Non-pigmented ciliary epithelial cell (primary cell): ENCODE measurements around the gene PLB1.
A peak's percentile ranks its signal among the peaks of the same experiment; 100 is the strongest.

ENCODE experiments used
- DNase-seq: peaks from one replicate; pipeline ENCODE4 v3.0.0-alpha.2; 2010; ENCODE audit warnings: low read depth

PLB1 gene

DNA sequence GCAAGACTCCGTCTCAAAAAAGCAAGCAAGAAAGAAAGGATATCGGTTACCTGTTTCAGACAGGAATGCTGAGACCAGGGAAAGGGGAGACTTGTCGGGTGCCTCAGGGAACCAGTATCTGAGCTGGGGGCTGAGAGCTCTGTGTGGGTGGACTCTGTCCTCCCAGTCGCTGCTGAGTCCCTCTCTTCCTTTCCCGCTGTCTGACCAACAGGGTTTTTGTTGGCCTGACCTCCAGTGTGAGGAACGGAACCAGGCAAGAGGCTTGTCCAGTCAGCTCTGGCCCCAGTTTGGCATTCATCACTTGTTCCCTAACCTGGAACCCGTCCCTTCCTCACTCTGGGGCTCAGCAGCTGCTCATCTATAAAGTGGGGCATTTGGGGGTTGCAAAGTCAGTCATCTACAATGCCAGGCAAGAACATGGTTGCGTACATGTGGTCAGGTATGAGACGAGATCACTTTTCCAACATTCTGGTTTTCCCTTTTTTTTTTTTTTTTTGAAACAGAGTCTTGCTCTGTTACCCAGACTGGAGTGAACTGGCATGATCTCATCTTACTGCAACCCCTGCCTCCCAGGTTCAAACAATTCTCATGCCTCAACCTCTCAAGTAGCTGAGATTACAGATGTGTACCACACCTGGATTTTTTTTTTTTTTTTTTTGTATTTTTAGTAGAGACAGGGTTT lies 116.4 kb downstream of the PLB1 start:
- no peak for DNase-seq

- DNase-seq = no peak
Measured at GRCh38 chr2:28613186-28613585, 117.3 kb downstream of the PLB1 start.

DNA sequence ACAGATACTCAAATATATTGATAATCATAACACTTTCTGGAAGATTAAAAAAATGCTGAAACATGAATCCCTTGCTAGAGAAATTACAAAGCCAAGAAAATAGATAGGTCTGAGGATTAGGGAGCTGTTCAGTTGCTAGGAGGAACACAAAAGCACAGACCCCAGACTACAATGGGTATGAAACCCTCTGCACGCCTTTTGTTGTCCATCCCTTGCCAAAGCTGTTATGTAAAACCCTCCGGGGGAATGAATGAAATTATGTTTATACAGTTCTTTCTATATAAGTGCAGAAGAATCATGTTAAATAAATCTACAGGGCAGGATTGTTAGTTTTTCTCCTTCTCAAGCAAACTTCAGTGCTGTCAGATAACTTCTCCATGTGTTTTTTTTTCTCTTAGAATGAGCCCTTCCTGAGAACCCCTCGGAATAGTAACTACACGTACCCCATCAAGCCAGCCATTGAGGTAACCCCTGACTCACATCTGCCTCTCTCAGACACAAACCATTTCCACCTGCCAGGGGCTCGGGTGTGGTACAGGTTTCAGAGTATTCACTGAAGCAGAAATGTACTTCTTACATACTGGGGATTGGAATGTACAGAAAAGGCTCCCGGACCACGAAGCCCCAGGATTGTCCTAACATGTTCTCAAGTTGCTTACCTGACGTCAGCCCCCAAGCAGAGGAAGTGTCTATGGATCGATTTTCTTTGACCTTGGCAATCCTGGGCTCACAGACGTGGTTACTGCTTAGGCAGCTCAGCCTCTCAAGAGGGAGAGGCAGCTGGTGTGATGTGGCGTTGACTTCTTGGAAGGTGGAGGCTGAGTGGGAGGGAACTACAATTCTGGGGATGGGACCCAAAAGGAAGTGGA lies 118.0 kb downstream of the PLB1 start:
- peak; percentile 97 for DNase-seq

- no peak for DNase-seq
Measured at GRCh38 chr2:28615706-28616105, 119.8 kb downstream of the PLB1 start.

DNA sequence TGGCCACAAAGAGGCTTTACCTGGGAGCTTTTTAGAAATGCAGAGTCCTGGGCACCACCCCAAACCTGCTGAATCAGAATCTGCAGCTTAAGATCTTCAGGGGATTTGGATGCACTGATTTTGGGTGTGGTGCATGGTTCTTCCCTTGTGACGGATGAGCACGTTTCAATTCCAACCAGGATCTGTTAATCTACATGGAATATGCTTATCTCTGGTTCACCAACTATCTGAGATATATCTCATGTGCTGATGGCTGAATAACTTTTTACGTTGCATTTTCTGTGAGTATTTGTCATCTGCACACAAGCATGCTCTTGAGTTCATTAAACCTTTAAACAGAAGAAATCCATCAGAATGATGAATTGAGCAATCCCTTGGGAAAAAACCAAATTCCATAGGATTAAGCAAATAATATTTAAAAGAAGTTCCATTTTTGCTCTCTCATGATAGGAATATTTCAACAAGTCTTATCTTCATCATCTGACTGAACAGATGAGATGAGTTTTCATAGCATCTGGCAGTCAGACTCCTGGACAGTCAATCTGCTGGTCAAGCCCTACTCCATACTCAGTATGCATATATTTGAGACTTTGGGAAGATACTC lies 120.6 kb downstream of the PLB1 start:
- DNase-seq = no peak

DNA sequence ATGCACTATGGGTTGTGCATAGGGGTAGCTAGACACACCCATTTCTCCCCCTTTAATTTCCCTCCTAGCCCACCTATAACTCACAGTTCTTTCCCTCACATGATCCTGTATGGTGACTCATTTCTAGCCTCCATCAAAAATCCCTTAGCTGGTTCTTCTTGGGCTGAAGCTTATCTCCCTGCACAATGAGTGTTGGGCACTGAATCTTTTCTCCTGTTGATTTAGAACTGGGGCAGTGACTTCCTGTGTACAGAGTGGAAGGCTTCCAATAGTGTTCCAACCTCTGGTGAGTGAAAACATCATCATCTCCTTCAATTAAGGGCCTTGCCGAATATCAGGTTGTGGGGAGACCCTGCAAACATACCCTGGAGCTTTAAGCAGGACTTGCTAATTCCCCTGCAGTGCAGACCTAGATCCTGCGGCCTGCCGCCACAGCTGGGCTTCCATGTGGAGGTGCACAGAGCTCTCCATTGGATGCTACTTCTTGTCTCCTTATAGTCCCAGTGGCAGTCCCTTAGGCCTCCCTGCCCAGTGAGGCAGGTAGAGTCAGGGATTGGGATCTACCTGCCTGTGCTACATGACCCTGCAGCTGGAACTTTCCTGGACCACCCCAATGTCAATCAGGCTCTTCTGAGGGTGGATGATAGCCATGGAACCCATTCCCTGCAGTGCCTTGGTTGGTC lies 121.8 kb downstream of the PLB1 start:
- no peak for DNase-seq

DNA sequence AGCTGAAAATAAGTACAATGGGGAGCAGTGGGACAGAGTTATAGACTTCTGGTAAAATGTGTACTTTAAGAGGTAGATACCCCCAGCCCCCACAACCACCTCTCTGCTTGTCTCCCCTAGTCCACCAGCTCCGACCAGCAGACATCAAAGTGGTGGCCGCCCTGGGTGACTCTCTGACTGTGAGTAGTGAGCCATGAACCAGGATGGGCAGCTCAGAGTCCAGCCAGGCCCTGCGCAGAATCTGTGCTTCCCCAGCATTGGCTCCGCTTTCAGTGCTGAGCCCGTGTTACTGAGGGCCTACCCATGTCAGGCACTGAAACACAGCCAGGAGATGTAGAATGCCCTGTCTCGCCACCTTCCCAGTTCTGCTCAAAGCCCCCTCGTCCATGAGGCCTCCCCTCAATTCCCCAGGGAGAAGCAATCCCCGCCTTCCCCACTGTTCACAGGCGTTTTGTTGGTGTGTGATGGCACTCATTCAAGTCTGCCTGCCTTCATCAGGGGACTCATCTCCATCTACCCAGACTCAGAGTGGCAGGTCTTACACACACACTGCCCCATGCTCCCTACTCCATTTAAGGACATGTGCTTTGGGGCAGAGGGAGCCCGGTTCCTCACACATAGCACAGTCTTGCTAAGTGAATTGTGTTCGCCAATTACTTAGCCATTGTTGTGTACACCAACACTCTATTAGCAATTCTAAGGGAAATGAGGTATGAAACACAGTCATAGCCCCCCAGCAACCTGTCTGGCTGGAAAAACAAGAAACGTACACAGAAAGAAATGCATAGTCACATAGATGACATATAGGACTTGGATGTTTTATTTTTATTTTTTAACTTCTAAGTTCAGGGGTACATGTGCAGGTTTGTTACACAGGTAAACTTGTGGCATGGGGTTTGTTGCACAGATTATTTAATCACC lies 122.6 kb downstream of the PLB1 start:
- DNase-seq = no peak

DNA sequence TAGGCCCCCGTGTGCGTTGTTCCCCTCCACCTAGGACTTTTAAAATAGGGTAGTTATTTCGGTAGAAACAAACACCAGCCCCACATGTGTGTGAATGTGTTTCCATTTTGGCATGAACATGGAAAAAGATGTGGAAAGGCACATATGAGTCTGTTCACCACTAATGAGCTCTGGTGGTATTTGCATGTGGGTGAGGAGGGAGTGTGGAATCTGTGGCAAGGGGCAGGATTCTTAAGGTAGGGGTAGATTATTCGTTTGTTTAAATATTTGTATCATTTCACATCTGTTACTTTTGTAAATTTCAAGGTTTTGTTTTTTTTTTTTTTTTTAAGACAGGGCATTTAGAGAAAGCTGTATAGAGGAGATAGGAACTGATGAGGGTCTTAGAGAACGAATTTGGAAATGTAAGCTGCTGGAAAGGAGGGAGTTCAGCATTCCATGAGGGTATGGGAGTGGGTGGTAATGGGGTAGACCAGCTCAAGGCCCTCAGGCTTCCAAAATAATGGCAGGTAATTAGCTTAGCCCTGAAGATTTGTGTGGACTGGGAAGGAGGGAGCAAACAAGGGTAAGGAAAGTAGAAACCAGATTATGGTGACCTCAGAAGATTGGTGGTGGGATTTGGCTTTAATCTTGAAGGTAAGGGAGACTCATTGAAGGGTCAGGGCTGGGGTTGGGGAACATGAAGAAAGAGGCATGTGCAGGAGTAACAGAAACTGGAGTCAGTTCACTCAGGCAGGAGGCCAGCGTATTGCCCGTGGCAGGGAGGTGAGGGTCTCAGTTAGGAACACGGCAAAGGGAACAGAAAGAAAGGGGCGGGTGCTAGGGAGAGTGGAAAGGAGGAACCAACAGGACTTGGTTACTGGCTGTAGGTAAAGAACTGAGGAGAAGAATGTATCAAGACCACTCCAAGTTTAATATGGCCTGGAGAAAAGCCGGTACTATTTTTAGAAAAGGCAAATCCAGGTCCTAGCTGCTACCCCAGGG lies 123.6 kb downstream of the PLB1 start:
- DNase-seq = no peak

DNA sequence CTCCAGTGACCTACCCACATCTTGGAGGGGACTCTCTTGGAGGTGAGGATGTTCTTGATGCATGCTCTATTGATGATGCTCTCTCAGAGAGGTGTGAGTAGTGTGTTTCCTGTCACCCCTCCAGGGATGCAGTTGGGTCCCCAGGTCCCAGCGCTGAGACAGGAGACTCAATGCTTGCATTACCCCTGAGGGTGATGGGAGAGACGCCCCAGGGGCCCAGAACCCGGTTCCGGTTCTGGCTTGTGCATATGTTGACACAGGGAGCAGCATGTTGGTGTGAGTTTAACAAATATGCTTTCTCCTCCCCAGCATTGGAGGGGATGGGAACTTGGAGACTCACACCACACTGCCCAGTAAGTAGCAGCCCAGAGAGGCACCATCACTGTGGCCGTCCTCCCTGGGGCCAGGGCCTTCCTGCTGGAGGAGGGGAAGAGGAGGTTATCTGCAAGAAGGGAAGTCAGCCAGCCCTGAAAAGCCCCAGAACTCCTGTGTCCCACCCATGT lies 124.5 kb downstream of the PLB1 start:
- no peak for DNase-seq

DNA sequence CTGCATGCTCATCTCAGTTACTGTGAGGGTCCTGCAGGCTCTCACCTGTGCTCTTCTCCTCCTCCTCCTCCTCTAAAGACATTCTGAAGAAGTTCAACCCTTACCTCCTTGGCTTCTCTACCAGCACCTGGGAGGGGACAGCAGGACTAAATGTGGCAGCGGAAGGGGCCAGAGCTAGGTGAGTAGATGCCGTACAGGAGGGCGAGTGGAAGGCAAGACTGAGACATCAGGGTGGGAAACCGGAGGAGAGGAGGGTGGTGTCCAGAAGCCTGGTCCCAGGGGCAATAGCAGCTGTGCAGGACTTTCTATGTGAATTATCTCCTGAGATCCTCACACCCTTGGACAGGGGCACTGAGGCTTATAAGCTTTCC lies 124.9 kb downstream of the PLB1 start:
- DNase-seq = no peak

- peak; percentile 92 for DNase-seq
Measured at GRCh38 chr2:28621172-28622100, 125.6 kb downstream of the PLB1 start.

- DNase-seq = no peak
Measured at GRCh38 chr2:28622101-28622499, 126.2 kb downstream of the PLB1 start.

GRCh38 chr2:28623582-28624405 lies 127.9 kb downstream of the PLB1 start:
- DNase-seq = no peak

DNA sequence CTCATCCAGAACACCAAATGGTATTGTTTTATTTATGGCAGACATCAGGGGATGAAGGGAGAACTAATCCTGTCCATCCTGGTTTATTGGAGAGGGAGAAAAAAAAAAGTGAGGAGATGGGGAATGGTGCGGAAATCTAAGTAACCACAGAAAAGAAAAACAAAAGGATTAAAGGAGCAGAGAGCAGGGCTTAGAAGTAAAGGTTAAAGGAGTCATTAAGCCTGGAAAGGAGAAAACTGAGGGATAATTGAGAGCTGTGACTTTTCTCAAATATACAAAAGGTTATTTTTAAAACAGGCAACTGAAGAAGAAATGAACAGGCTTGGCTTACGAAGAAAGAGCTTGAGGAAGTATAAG lies 128.6 kb downstream of the PLB1 start:
- no peak for DNase-seq

GRCh38 chr2:28624793-28625701 lies 129.2 kb downstream of the PLB1 start:
- DNase-seq = no peak

DNA sequence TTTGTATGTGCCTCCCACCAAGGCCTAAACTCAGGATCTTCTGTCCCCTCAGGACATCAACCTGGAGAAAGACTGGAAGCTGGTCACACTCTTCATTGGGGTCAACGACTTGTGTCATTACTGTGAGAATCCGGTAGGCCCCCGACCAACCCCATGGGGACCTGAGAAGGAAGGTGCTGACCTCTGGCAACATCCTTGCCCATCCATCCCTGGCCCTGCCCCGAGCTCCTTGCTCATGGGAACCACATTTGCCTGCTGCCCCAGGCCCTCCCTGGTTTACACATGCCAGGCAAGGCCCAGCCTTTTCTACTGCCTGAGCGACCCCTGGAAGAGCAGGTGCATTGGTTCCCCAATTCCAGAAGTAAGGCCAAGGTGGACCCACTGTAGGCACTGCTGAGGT lies 130.5 kb downstream of the PLB1 start:
- no peak for DNase-seq

DNA sequence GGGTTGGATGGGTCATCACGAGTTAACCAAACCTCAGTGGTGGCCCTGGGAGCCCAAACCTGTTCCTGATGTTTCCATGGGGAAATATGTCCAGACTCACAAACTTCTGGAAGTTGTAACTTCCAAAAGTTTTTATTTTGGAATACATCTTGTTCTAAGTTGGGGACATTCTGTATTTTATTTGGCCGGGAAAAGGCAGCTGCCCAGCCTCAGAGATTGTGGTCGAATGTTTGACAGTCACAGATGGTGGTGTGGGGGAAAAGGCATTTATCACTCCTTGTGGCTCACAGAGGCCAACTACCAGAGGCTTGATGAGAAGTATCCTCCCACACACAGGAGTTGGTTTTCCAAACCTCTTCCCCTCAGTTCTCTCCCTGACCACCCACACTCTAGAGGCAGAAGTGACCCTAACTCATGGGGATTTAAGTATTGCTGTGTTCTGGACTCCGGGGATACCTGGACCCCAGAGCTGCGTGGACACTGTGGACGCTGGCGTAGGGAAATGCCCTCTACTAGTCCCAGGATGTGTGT lies 131.1 kb downstream of the PLB1 start:
- no peak for DNase-seq
